22Rv1 (cell line): ENCODE data around the gene IFNLR1.

ENCODE experiments used
- CTCF ChIP-seq: fragments of 450-650 bp; IDR thresholded peaks from 2 replicates; pipeline ENCODE4 v1.5.1; 2017; ENCODE audit warnings: mild to moderate bottlenecking
- ZFX ChIP-seq: fragments of 450-650 bp; IDR thresholded peaks from 2 replicates; pipeline ENCODE4 v1.6.1; 2017; ENCODE audit warnings: antibody characterized with exemption, borderline replicate concordance

- TF ChIP-seq CTCF, result no peak
- TF ChIP-seq ZFX, result no peak
Observed at GRCh38 chr1:24186993-24187790, at the start of gene IFNLR1.
